Stimulated activated naive B cell treated with anti-CD40 and anti-IgM and Interleukin-4, amounts not matched to agents 10 μg/mL and 1 μg/mL and 100 μg/mL, for 72 hours (primary cell): ENCODE data around the gene POLR3A.

ENCODE experiments used
- ATAC-seq, 2 donors: fragments of 150-1000 bp; cut with Tn5 transposase; replicated peaks; 2 replicates each; pipeline ENCODE4 v1.10.0; 2021; ENCODE audit warnings: moderate library complexity in 1 of 2
- DNase-seq: peaks from one replicate; pipeline ENCODE4 v3.0.0; 2021
- H3K27ac Mint-ChIP-seq: one replicate; pipeline ENCODE4 v1.8.0; 2022; ENCODE audit warnings: mild to moderate bottlenecking, mixed read lengths
- H3K27me3 Mint-ChIP-seq, 2 donors: one replicate each; pipeline ENCODE4 v1.8.0; 2022; ENCODE audit warnings: mixed read lengths in 2 of 2
- H3K36me3 Mint-ChIP-seq, 2 donors: one replicate each; pipeline ENCODE4 v1.8.0; 2022; ENCODE audit warnings: mixed read lengths in 2 of 2, mild to moderate bottlenecking in 1 of 2
- H3K4me1 Mint-ChIP-seq, 2 donors: one replicate each; pipeline ENCODE4 v1.8.0; 2022; ENCODE audit warnings: mixed read lengths in 2 of 2, mild to moderate bottlenecking in 1 of 2
- H3K4me3 Mint-ChIP-seq, 2 donors: one replicate each; pipeline ENCODE4 v1.8.0; 2022; ENCODE audit warnings: mild to moderate bottlenecking in 2 of 2, mixed read lengths in 2 of 2, moderate library complexity in 1 of 2
- H3K9me3 Mint-ChIP-seq, 2 donors: one replicate each; pipeline ENCODE4 v1.8.0; 2022; ENCODE audit warnings: mixed read lengths in 2 of 2, mild to moderate bottlenecking in 1 of 2

POLR3A gene

GRCh38 chr10:78041170-78042057 lies 12.1 kb upstream of the POLR3A start:
- Mint-ChIP-seq H3K4me1 (peaks cover 47 to 83% of the 10 kb centered on the region in 2 donors), H3K9me3 (no peaks in the 10 kb centered on the region), H3K36me3 (peaks cover 42 to 65% of the 10 kb centered on the region in 2 donors), H3K4me3 (peak overlapping the region in 1 of 2 donors; percentile 30), H3K27me3 (no peaks in the 10 kb centered on the region), H3K27ac (peak overlapping the region; percentile 77)
- no peak for DNase-seq
- ATAC-seq, result no peak

- Mint-ChIP-seq H3K27me3 (no peaks in the 10 kb centered on the region), H3K36me3 (peaks cover 56 to 80% of the 10 kb centered on the region in 2 donors), H3K27ac (peak overlapping the region; percentile 44), H3K4me3 (no peak overlapping the region), H3K4me1 (peaks cover 53 to 91% of the 10 kb centered on the region in 2 donors), H3K9me3 (no peaks in the 10 kb centered on the region)
- no peak for DNase-seq
- ATAC-seq, result no peak
Observed at GRCh38 chr10:78039743-78040142, 10.4 kb upstream of the POLR3A start.

GRCh38 chr10:78038791-78039547 lies 9.7 kb upstream of the POLR3A start:
- no peaks in the 10 kb centered on the region for H3K27me3 Mint-ChIP-seq
- peaks cover 50 to 88% of the 10 kb centered on the region in 2 donors for H3K4me1 Mint-ChIP-seq
- peak overlapping the region; percentile 30 to 36 for H3K4me3 Mint-ChIP-seq
- H3K36me3 Mint-ChIP-seq, result peaks cover 63 to 81% of the 10 kb centered on the region in 2 donors
- no peak for DNase-seq
- H3K27ac Mint-ChIP-seq, result peak overlapping the region; percentile 37
- no peaks in the 10 kb centered on the region for H3K9me3 Mint-ChIP-seq
- no peak for ATAC-seq

GRCh38 chr10:78038105-78038504 lies 8.8 kb upstream of the POLR3A start:
- no peaks in the 10 kb centered on the region for H3K9me3 Mint-ChIP-seq
- DNase-seq (no peak), ATAC-seq (no peak)
- peaks cover 61 to 78% of the 10 kb centered on the region in 2 donors for H3K36me3 Mint-ChIP-seq
- H3K27ac Mint-ChIP-seq, result no peak overlapping the region
- peaks cover 51 to 79% of the 10 kb centered on the region in 2 donors for H3K4me1 Mint-ChIP-seq
- no peaks in the 10 kb centered on the region for H3K27me3 Mint-ChIP-seq
- peak overlapping the region in 1 of 2 donors; percentile 41 for H3K4me3 Mint-ChIP-seq

GRCh38 chr10:78035933-78036583 lies 6.7 kb upstream of the POLR3A start:
- H3K4me3 Mint-ChIP-seq, result peak overlapping the region; percentile 90 to 97
- H3K27me3 Mint-ChIP-seq, result no peaks in the 10 kb centered on the region
- no peaks in the 10 kb centered on the region for H3K9me3 Mint-ChIP-seq
- no peak for DNase-seq
- H3K36me3 Mint-ChIP-seq, result peaks cover 42 to 60% of the 10 kb centered on the region in 2 donors
- no peak for ATAC-seq
- peaks cover 38 to 59% of the 10 kb centered on the region in 2 donors for H3K4me1 Mint-ChIP-seq
- peak overlapping the region; percentile 97 for H3K27ac Mint-ChIP-seq

GRCh38 chr10:78035437-78035836 lies 6.1 kb upstream of the POLR3A start:
- DNase-seq (no peak), ATAC-seq (no peak)
- H3K27ac Mint-ChIP-seq, result peak overlapping the region; percentile 97
- H3K27me3 Mint-ChIP-seq, result no peaks in the 10 kb centered on the region
- peak overlapping the region; percentile 90 to 97 for H3K4me3 Mint-ChIP-seq
- peaks cover 37 to 53% of the 10 kb centered on the region in 2 donors for H3K36me3 Mint-ChIP-seq
- H3K9me3 Mint-ChIP-seq, result no peaks in the 10 kb centered on the region
- peaks cover 33 to 53% of the 10 kb centered on the region in 2 donors for H3K4me1 Mint-ChIP-seq

GRCh38 chr10:78035025-78035424 lies 5.7 kb upstream of the POLR3A start:
- Mint-ChIP-seq H3K27ac (peak overlapping the region; percentile 97), H3K27me3 (no peaks in the 10 kb centered on the region), H3K36me3 (peaks cover 37 to 53% of the 10 kb centered on the region in 2 donors), H3K9me3 (no peaks in the 10 kb centered on the region), H3K4me1 (peaks cover 33 to 53% of the 10 kb centered on the region in 2 donors), H3K4me3 (peak overlapping the region; percentile 90 to 97)
- ATAC-seq, result no peak
- no peak for DNase-seq

GRCh38 chr10:78033637-78034470 lies 4.5 kb upstream of the POLR3A start, which contains the start of gene RPS24:
TSS of gene RPS24 (plus strand) at chr10:78033863. CDS start at chr10:78033902, 39 bp downstream.
- no peaks in the 10 kb centered on the region for H3K27me3 Mint-ChIP-seq
- DNase-seq (peak; percentile 95), ATAC-seq (peak; percentile 85 to 91)
- H3K36me3 Mint-ChIP-seq, result peaks cover 35 to 48% of the 10 kb centered on the region in 2 donors
- H3K4me3 Mint-ChIP-seq, result peak within 1 kb of the TSS; percentile 90 to 97
- peaks cover 0 to 1% of the 10 kb centered on the region in 2 donors for H3K9me3 Mint-ChIP-seq
- peaks cover 35 to 52% of the 10 kb centered on the region in 2 donors for H3K4me1 Mint-ChIP-seq
- H3K27ac Mint-ChIP-seq, result peak within 1 kb of the TSS; percentile 97

- peaks cover 32 to 45% of the 10 kb centered on the region in 2 donors for H3K36me3 Mint-ChIP-seq
Observed at GRCh38 chr10:78033387-78033636, 4.0 kb upstream of the POLR3A start.

GRCh38 chr10:78028438-78029268 lies 662 bp downstream of the POLR3A start:
- peak overlapping the region; percentile 99 for H3K4me3 Mint-ChIP-seq
- H3K9me3 Mint-ChIP-seq, result peaks cover 0 to 1% of the 10 kb centered on the region in 2 donors
- H3K36me3 Mint-ChIP-seq, result peaks cover 30 to 37% of the 10 kb centered on the region in 2 donors

More at GRCh38 chr10:78033387-78033636, 4.0 kb upstream of the POLR3A start:
- ATAC-seq (no peak), DNase-seq (no peak)
- H3K27me3 Mint-ChIP-seq, result no peaks in the 10 kb centered on the region
- H3K4me3 Mint-ChIP-seq, result peak overlapping the region; percentile 90 to 97
- H3K27ac Mint-ChIP-seq, result peak overlapping the region; percentile 97
- H3K9me3 Mint-ChIP-seq, result peaks cover 0 to 1% of the 10 kb centered on the region in 2 donors
- peaks cover 33 to 54% of the 10 kb centered on the region in 2 donors for H3K4me1 Mint-ChIP-seq

GRCh38 chr10:78025685-78026364 lies 3.5 kb downstream of the POLR3A start:
- H3K4me3 Mint-ChIP-seq, result no peak overlapping the region
- H3K9me3 Mint-ChIP-seq, result peaks cover 0 to 1% of the 10 kb centered on the region in 2 donors
- DNase-seq (no peak), ATAC-seq (no peak)
- no peak overlapping the region for H3K27ac Mint-ChIP-seq
- H3K36me3 Mint-ChIP-seq, result peaks cover 49 to 58% of the 10 kb centered on the region in 2 donors
- H3K4me1 Mint-ChIP-seq, result peaks cover 23 to 32% of the 10 kb centered on the region in 2 donors
- H3K27me3 Mint-ChIP-seq, result no peaks in the 10 kb centered on the region

More at GRCh38 chr10:78028438-78029268, 662 bp downstream of the POLR3A start:
- H3K27ac Mint-ChIP-seq, result peak overlapping the region; percentile 98
- H3K4me1 Mint-ChIP-seq, result peaks cover 23 to 32% of the 10 kb centered on the region in 2 donors
- DNase-seq (no peak), ATAC-seq (no peak)
- no peaks in the 10 kb centered on the region for H3K27me3 Mint-ChIP-seq

- H3K4me1 Mint-ChIP-seq, result peaks cover 15 to 20% of the 10 kb centered on the region in 2 donors
- no peaks in the 10 kb centered on the region for H3K27me3 Mint-ChIP-seq
- ATAC-seq (no peak), DNase-seq (no peak)
- no peaks in the 10 kb centered on the region for H3K9me3 Mint-ChIP-seq
- no peak overlapping the region for H3K27ac Mint-ChIP-seq
- H3K4me3 Mint-ChIP-seq, result no peak overlapping the region
- H3K36me3 Mint-ChIP-seq, result peaks cover 50 to 61% of the 10 kb centered on the region in 2 donors
Observed at GRCh38 chr10:78023741-78024140, 5.6 kb downstream of the POLR3A start.
